GM18517 (cell line): Measurements from ENCODE around the gene NDUFB7.
"Not testable (repeated sequence)": the region's sequence is repeated elsewhere in the genome, so short reads cannot be mapped to it uniquely, and the experiment has no call there.

ENCODE experiments used
- ATAC-seq: cut with Tn5 transposase; IDR thresholded peaks from one replicate; pipeline ENCODE4 v1.9.1; 2021; ENCODE audit warnings: mild to moderate bottlenecking, moderate library complexity; ENCODE audit not compliant: unreplicated experiment

The NDUFB7 gene

GRCh38 chr19:14571695-14572490 is at the start of gene NDUFB7:
NDUFB7 (minus strand) TSS chr19:14572066; CDS start chr19:14572000, 66 bp downstream.
- peak; percentile 80 for ATAC-seq

- no peak for ATAC-seq
These were observed 47.5 kb upstream of the NDUFB7 start for GRCh38 chr19:14619404-14619803.

GRCh38 chr19:14616407-14616806 is 44.5 kb upstream of the NDUFB7 start:
- ATAC-seq, result no peak

GRCh38 chr19:14615623-14616022 is 43.8 kb upstream of the NDUFB7 start:
- ATAC-seq, result no peak

GRCh38 chr19:14614099-14614412 is 42.2 kb upstream of the NDUFB7 start:
- ATAC-seq, result no peak

- not testable (repeated sequence) for ATAC-seq
These were observed 41.7 kb upstream of the NDUFB7 start for GRCh38 chr19:14613399-14614098.

- no peak for ATAC-seq
These were observed 40.8 kb upstream of the NDUFB7 start for GRCh38 chr19:14612657-14613056.

GRCh38 chr19:14612242-14612641 is 40.4 kb upstream of the NDUFB7 start:
- not testable (repeated sequence) for ATAC-seq

GRCh38 chr19:14611051-14611450 is 39.2 kb upstream of the NDUFB7 start:
- ATAC-seq, result no peak

- ATAC-seq, result no peak
These were observed 34.8 kb upstream of the NDUFB7 start for GRCh38 chr19:14606627-14607026.

GRCh38 chr19:14603990-14604387 is 32.1 kb upstream of the NDUFB7 start:
- ATAC-seq, result peak; percentile 65

GRCh38 chr19:14599548-14600147 is 27.8 kb upstream of the NDUFB7 start:
- no peak for ATAC-seq

GRCh38 chr19:14595558-14595957 is 23.7 kb upstream of the NDUFB7 start:
- no peak for ATAC-seq

GRCh38 chr19:14589433-14589832 is 17.6 kb upstream of the NDUFB7 start:
- ATAC-seq, result not testable (repeated sequence)

GRCh38 chr19:14585187-14585586 is 13.3 kb upstream of the NDUFB7 start:
- ATAC-seq, result peak; percentile 64

- ATAC-seq, result not testable (repeated sequence)
These were observed 12.5 kb upstream of the NDUFB7 start for GRCh38 chr19:14584372-14584771.

- ATAC-seq, result peak; percentile 41
These were observed 11.1 kb upstream of the NDUFB7 start, which contains the start of gene CLEC17A for GRCh38 chr19:14582894-14583340. CLEC17A (plus strand) TSS chr19:14583084; CDS start chr19:14583161, 77 bp downstream.

- ATAC-seq, result no peak
These were observed 8.9 kb upstream of the NDUFB7 start for GRCh38 chr19:14580623-14581237.

GRCh38 chr19:14577885-14578427 is 6.1 kb upstream of the NDUFB7 start:
- no peak for ATAC-seq

GRCh38 chr19:14577264-14577663 is 5.4 kb upstream of the NDUFB7 start:
- no peak for ATAC-seq

- no peak for ATAC-seq
These were observed 4.5 kb upstream of the NDUFB7 start for GRCh38 chr19:14576363-14576762.
